Gastrocnemius medialis (tissue), 4 donors: ENCODE results near the gene IGF1R. TPM values are rescaled to one million over a fixed set of nuclear protein-coding genes. Genes with fewer than 3 reads are reported as not detected.

Experiments used
- ATAC-seq, 2 donors: fragments of 150-250 bp; one replicate each; pipeline ENCODE4 v1.9.1; 2016
- DNase-seq, 2 donors: peaks; one replicate each; pipeline ENCODE4 v3.0.0-alpha.2; 2019
- H3K27ac ChIP-seq, 4 donors: fragments of 200-600 bp; sonication (generic); 1 replicate in 1 of 4; 2 replicates in 3 of 4; pipeline ENCODE4 v1.5.1; 2016 to 2018; ENCODE audit warnings: mild to moderate bottlenecking in 2 of 4, moderate library complexity in 1 of 4
- H3K27me3 ChIP-seq, 3 donors: fragments of 200-600 bp; sonication (generic) in 2 of 3; 1 replicate in 1 of 3; 2 replicates in 2 of 3; pipeline versions ENCODE4 v1.5.1 to v1.6.0; 2016 to 2019; ENCODE audit warnings: mild to moderate bottlenecking in 1 of 3, moderate library complexity in 1 of 3
- H3K36me3 ChIP-seq, 2 donors: fragments of 200-600 bp; sonication (generic) in 1 of 2; one replicate each; pipeline ENCODE4 v1.5.1; 2017 to 2018
- H3K4me1 ChIP-seq, 2 donors: fragments of 200-600 bp; sonication (generic) in 1 of 2; one replicate each; pipeline ENCODE4 v1.5.1; 2016 to 2017; ENCODE audit warnings: mild to moderate bottlenecking in 2 of 2
- H3K4me3 ChIP-seq, 4 donors: fragments of 200-600 bp; sonication (generic) in 3 of 4; 1 replicate in 1 of 4; 2 replicates in 3 of 4; pipeline ENCODE4 v1.5.1; 2016 to 2019; ENCODE audit warnings: mild to moderate bottlenecking in 2 of 4
- H3K9me3 ChIP-seq, 3 donors: fragments of 200-600 bp; sonication (generic) in 2 of 3; 1 replicate in 1 of 3; 2 replicates in 2 of 3; pipeline ENCODE4 v1.5.1; 2016 to 2019
- CTCF ChIP-seq, 5 experiments: fragments of 450-650 bp in 3 of 5; fragments of 200-600 bp in 2 of 5; sonication (generic) in 2 of 5; IDR thresholded peaks in 4 of 5; conservative IDR thresholded peaks in 1 of 5; 1 replicate in 4 of 5; 2 replicates in 1 of 5; pipeline ENCODE4 v1.5.1; 2016 to 2019; ENCODE audit warnings: antibody characterized with exemption in 5 of 5, mild to moderate bottlenecking in 3 of 5, moderate library complexity in 3 of 5
- POLR2A ChIP-seq, 2 donors: fragments of 450-650 bp; IDR thresholded peaks; one replicate each; pipeline ENCODE4 v1.6.1; 2017; ENCODE audit warnings: antibody characterized with exemption in 2 of 2, mild to moderate bottlenecking in 2 of 2, moderate library complexity in 2 of 2
- in situ Hi-C, 4 donors: fragments of 200-750 bp; cut with MboI; loops; one replicate each; pipeline versions ENCODE4 v1.15.0 to v1.8.0; 2017; ENCODE audit warnings: low sequenced_read_pairs in 4 of 4
- intact Hi-C: fragments of 100-400 bp; cut with DNase I; formaldehyde crosslinking; loops from one replicate; pipeline ENCODE4 v1.15.1; 2023; ENCODE audit warnings: low total_unique reads
- total RNA-seq, 4 donors: library from RNA; depleted of rRNA; stranded (reverse); fragments of >200 nt; gene quantifications; one replicate each; pipeline versions ENCODE4 v1.1.0 to v1.2.3, GENCODE V29; 2016

The IGF1R gene
- total RNA-seq, 4 donors from 2014 or later, result 10.1 to 50.4 (median 12.3) TPM

GRCh38 chr15:98978153-98978552 is 329.8 kb downstream of the IGF1R start:
- TF ChIP-seq CTCF (IDR thresholded peaks at IDR 0.05 in 4 of 5, conservative IDR thresholded peaks at IDR 0.05 in 1 of 5), result no peak
- no peak for TF ChIP-seq POLR2A (IDR thresholded peaks at IDR 0.05)
- Histone ChIP-seq H3K27ac (no peak overlapping the region), H3K9me3 (no peaks in the 10 kb centered on the region), H3K4me1 (peaks cover 17 to 23% of the 10 kb centered on the region in 2 donors), H3K36me3 (no peaks in the 10 kb centered on the region), H3K27me3 (no peaks in the 10 kb centered on the region), H3K4me3 (no peak overlapping the region)
- intact Hi-C loops (no loop called here), in situ Hi-C loops (no loop called here)
- ATAC-seq (no peak), DNase-seq (no peak)

GRCh38 chr15:98980899-98981228 is 332.5 kb downstream of the IGF1R start:
- Histone ChIP-seq H3K27ac (peak overlapping the region; percentile 78 to 85 (median 82)), H3K36me3 (no peaks in the 10 kb centered on the region), H3K27me3 (no peaks in the 10 kb centered on the region), H3K4me3 (no peak overlapping the region), H3K4me1 (peaks cover 27 to 32% of the 10 kb centered on the region in 2 donors), H3K9me3 (no peaks in the 10 kb centered on the region)
- no peak for DNase-seq
- intact Hi-C loops (no loop called here), in situ Hi-C loops (no loop called here)
- TF ChIP-seq POLR2A (IDR thresholded peaks at IDR 0.05), result no peak
- no peak for TF ChIP-seq CTCF (IDR thresholded peaks at IDR 0.05 in 4 of 5, conservative IDR thresholded peaks at IDR 0.05 in 1 of 5)
- ATAC-seq, result peak; percentile 53 to 64

- no peaks in the 10 kb centered on the region for H3K27me3 ChIP-seq
- peak overlapping the region; percentile 78 to 85 (median 82) for H3K27ac ChIP-seq
- peaks cover 27 to 32% of the 10 kb centered on the region in 2 donors for H3K4me1 ChIP-seq
- no peak for DNase-seq
- ATAC-seq, result no peak
- no peak for TF ChIP-seq POLR2A (IDR thresholded peaks at IDR 0.05)
- TF ChIP-seq CTCF (IDR thresholded peaks at IDR 0.05 in 4 of 5, conservative IDR thresholded peaks at IDR 0.05 in 1 of 5), result no peak
- intact Hi-C loops (loop anchor here (2.0 kb wide), 1 partner anchor 77 kb away; no protein-coding TSS in a partner anchor), in situ Hi-C loops (no loop called here)
- no peaks in the 10 kb centered on the region for H3K9me3 ChIP-seq
- no peak overlapping the region for H3K4me3 ChIP-seq
- no peaks in the 10 kb centered on the region for H3K36me3 ChIP-seq
Measured at GRCh38 chr15:98981851-98982722, 333.7 kb downstream of the IGF1R start.

- in situ Hi-C loops, result no loop called here
- TF ChIP-seq CTCF (IDR thresholded peaks at IDR 0.05 in 4 of 5, conservative IDR thresholded peaks at IDR 0.05 in 1 of 5) (no peak), POLR2A (IDR thresholded peaks at IDR 0.05) (no peak)
- peak; percentile 82 to 89 for ATAC-seq
- Histone ChIP-seq H3K9me3 (no peaks in the 10 kb centered on the region), H3K27me3 (no peaks in the 10 kb centered on the region), H3K36me3 (no peaks in the 10 kb centered on the region), H3K4me3 (no peak overlapping the region), H3K27ac (peak overlapping the region; percentile 78 to 85 (median 82)), H3K4me1 (peaks cover 27 to 32% of the 10 kb centered on the region in 2 donors)
- DNase-seq, result peak; percentile 72 to 73
- intact Hi-C loops, result loop anchor here (2.0 kb wide), 1 partner anchor 75 kb away; no protein-coding TSS in a partner anchor
Measured at GRCh38 chr15:98983334-98983733, 335.0 kb downstream of the IGF1R start.
